Upper lobe of right lung (tissue), 1 donor: Measurements from ENCODE around the gene EDNRB. TPM values are rescaled to one million over a fixed set of nuclear protein-coding genes. Genes with fewer than 3 reads are reported as not detected.

Experiments
- ATAC-seq: fragments of 200-7000 bp; cut with Tn5 transposase; one replicate; pipeline ENCODE4 v1.9.1; 2020; ENCODE audit warnings: mild to moderate bottlenecking, moderate library complexity
- DNase-seq: peaks from one replicate; pipeline ENCODE4 v3.0.0-alpha.2; 2020
- H3K27ac ChIP-seq: fragments of 200-600 bp; one replicate; pipeline ENCODE4 v1.8.0; 2022
- H3K27me3 ChIP-seq: fragments of 200-600 bp; one replicate; pipeline ENCODE4 v1.8.0; 2022; ENCODE audit warnings: mild to moderate bottlenecking
- H3K36me3 ChIP-seq: fragments of 200-600 bp; one replicate; pipeline ENCODE4 v1.8.0; 2022
- H3K4me1 ChIP-seq: fragments of 200-600 bp; one replicate; pipeline ENCODE4 v1.8.0; 2022
- H3K4me3 ChIP-seq: fragments of 200-600 bp; one replicate; pipeline ENCODE4 v1.8.0; 2022; ENCODE audit warnings: mild to moderate bottlenecking
- H3K9me3 ChIP-seq: fragments of 200-600 bp; one replicate; pipeline ENCODE4 v1.8.0; 2022
- CTCF ChIP-seq: fragments of 200-600 bp; IDR thresholded peaks from one replicate; pipeline ENCODE4 v1.8.0; 2022; ENCODE audit warnings: antibody characterized with exemption
- intact Hi-C: fragments of 100-400 bp; cut with DNase I; formaldehyde crosslinking; loops from one replicate; pipeline ENCODE4 v1.11.0; 2022
- total RNA-seq: library from RNA; stranded (reverse); fragmentation: NEBNext Ultra II Directional; extraction: Animal tissue kit (Norgen Biotek cat#: 25700); gene quantifications from one replicate; pipeline ENCODE4 v1.2.1, GENCODE V29; 2021
- donor health status: DM: no; HTN: yes; CAD: no; lungs with severe emphysema.

Gene EDNRB
- total RNA-seq, 1 donor from 2014 or later, result 61.7 TPM

DNA sequence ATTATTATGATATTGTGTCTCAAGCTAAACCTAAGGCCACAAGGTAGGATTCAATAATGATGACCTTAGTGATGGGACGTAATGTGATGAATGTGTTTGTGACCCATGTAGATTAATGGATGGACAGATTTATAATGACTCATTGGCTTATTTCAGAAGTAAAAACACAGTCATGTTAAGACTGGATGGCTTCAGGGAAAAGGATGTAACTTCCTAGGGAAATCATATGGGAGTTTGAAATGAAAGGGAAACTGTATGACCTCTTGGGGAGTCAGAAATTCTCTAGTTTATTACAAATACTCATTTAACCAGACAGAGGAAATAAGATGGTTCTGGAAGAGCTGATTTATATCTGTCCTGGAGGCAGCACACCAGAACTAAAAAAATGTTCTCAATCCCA is 2.9 kb downstream of the EDNRB start:
- Histone ChIP-seq H3K9me3 (no peaks in the 10 kb centered on the region), H3K27me3 (peaks cover 6% of the 10 kb centered on the region), H3K27ac (peak overlapping the region; percentile 65), H3K36me3 (no peaks in the 10 kb centered on the region), H3K4me1 (no peaks in the 10 kb centered on the region), H3K4me3 (peak overlapping the region; percentile 68)
- intact Hi-C loops, result no loop called here
- TF ChIP-seq CTCF, result no peak
- no peak for ATAC-seq
- no peak for DNase-seq

GRCh38 chr13:77913003-77913402 is 5.6 kb downstream of the EDNRB start:
- Histone ChIP-seq H3K4me1 (no peaks in the 10 kb centered on the region), H3K27ac (no peak overlapping the region), H3K4me3 (peak overlapping the region; percentile 15), H3K9me3 (no peaks in the 10 kb centered on the region), H3K27me3 (no peaks in the 10 kb centered on the region), H3K36me3 (no peaks in the 10 kb centered on the region)
- ATAC-seq (no peak), DNase-seq (no peak)
- TF ChIP-seq CTCF, result no peak
- intact Hi-C loops, result no loop called here

DNA sequence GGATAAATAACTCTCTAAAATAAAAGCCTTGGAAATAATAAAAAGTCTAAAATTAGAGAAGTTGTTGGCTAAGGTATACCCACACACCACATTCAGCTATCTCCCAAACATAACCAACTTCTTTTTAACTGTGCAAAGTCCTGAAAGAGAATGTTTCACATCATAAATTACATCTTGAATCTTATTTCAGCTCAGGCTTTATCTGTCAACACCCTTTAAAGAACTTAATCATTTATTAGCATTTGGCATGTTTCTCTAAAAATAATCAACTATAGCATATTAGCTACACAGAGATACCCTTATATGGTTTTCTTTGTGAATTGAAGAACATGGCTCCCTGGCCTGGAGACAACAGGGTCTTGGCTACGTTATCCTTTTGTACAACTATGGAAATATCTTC is 6.9 kb downstream of the EDNRB start:
- Histone ChIP-seq H3K9me3 (no peaks in the 10 kb centered on the region), H3K27ac (no peak overlapping the region), H3K4me3 (no peak overlapping the region), H3K27me3 (no peaks in the 10 kb centered on the region), H3K4me1 (no peaks in the 10 kb centered on the region), H3K36me3 (no peaks in the 10 kb centered on the region)
- DNase-seq (no peak), ATAC-seq (no peak)
- intact Hi-C loops, result no loop called here
- no peak for TF ChIP-seq CTCF

- ATAC-seq (no peak), DNase-seq (no peak)
- no peak for TF ChIP-seq CTCF
- Histone ChIP-seq H3K9me3 (no peaks in the 10 kb centered on the region), H3K4me3 (no peak overlapping the region), H3K27ac (no peak overlapping the region), H3K4me1 (no peaks in the 10 kb centered on the region), H3K27me3 (no peaks in the 10 kb centered on the region), H3K36me3 (no peaks in the 10 kb centered on the region)
- intact Hi-C loops, result no loop called here
These were observed 8.8 kb downstream of the EDNRB start for GRCh38 chr13:77909827-77910226.

- TF ChIP-seq CTCF, result no peak
These were observed 10.1 kb downstream of the EDNRB start for GRCh38 chr13:77908531-77908930.

DNA sequence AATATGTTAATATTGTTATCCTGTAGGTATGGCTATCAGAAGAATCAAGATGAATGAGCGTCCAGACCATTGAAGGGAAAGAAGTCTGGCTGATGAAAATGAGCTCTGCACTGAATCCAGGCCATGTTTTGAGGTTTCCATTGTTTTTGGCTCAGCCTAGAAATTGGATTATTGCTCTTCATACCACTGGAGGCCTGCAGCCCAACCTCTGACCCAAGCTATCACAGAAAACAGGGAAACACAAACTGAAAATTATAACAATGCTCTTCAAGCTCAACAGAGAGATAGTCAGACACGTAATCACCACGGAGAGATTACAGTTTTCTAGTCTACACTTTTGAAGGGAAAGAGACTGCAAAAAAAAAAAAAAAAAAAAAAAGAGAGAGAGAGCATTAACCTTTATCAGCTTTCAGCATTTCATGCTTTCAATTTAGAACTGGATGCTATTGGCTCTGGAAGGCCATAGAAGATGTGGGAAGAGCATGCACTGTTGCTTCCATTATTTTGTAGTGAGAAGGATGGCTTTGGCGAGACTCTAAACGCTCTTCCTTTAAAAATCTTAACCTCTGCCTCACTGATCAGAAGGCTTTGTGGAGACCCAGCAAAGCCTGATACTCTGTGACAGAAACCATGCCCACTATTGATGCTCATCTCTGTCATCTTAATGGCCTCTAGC is 10.8 kb downstream of the EDNRB start:
- H3K4me3 ChIP-seq, result no peak overlapping the region
- DNase-seq (no peak), ATAC-seq (no peak)
- intact Hi-C loops, result no loop called here
- H3K9me3 ChIP-seq, result no peaks in the 10 kb centered on the region
- no peak for TF ChIP-seq CTCF
- H3K27ac ChIP-seq, result no peak overlapping the region
- H3K27me3 ChIP-seq, result no peaks in the 10 kb centered on the region
- H3K4me1 ChIP-seq, result no peaks in the 10 kb centered on the region
- no peaks in the 10 kb centered on the region for H3K36me3 ChIP-seq

More at GRCh38 chr13:77908531-77908930, 10.1 kb downstream of the EDNRB start:
- Histone ChIP-seq H3K27me3 (no peaks in the 10 kb centered on the region), H3K27ac (no peak overlapping the region), H3K4me3 (no peak overlapping the region), H3K36me3 (no peaks in the 10 kb centered on the region), H3K9me3 (no peaks in the 10 kb centered on the region), H3K4me1 (no peaks in the 10 kb centered on the region)
- intact Hi-C loops, result no loop called here
- no peak for ATAC-seq
- DNase-seq, result no peak
